HL-60 (cell line): ENCODE results near the gene MIDN.

Experiments used
- CTCF ChIP-seq: IDR thresholded peaks from one replicate; pipeline ENCODE4 v1.5.1; 2011; ENCODE audit warnings: low read length, control low read depth, inconsistent platforms; ENCODE audit not compliant: insufficient read depth
- GABPA ChIP-seq: IDR thresholded peaks from 2 replicates; pipeline ENCODE4 v1.6.1; 2012; ENCODE audit warnings: low read depth
- POLR2AphosphoS5 ChIP-seq: IDR thresholded peaks from 2 replicates; pipeline ENCODE4 v1.6.1; 2012; ENCODE audit warnings: low read depth
- REST ChIP-seq: IDR thresholded peaks from 2 replicates; pipeline ENCODE4 v1.6.1; 2012; ENCODE audit warnings: low read depth; ENCODE audit not compliant: insufficient replicate concordance
- SPI1 ChIP-seq: IDR thresholded peaks from 2 replicates; pipeline ENCODE4 v1.6.1; 2012; ENCODE audit warnings: low read depth, mild to moderate bottlenecking, borderline replicate concordance

- TF ChIP-seq CTCF = no peak
- no peak for TF ChIP-seq POLR2AphosphoS5
- TF ChIP-seq GABPA = no peak
- TF ChIP-seq SPI1 = no peak
- no peak for TF ChIP-seq REST
Measured at GRCh38 chr19:1308718-1309117, 60.3 kb downstream of the MIDN start.
